B cell (primary cell): ENCODE results near the gene CORO1C. TPM values are rescaled to one million over a fixed set of nuclear protein-coding genes. Genes with fewer than 3 reads are reported as not detected.

Experiments
- ATAC-seq: fragments of 200-7000 bp; cut with Tn5 transposase; one replicate; pipeline ENCODE4 v1.10.0; 2021; ENCODE audit warnings: low read depth, mild to moderate bottlenecking, moderate number of reproducible peaks, moderate library complexity
- CTCF ChIA-PET: fragments of 350-600 bp; sonication (Branson Sonifier 250); formaldehyde crosslinking; loops from one replicate; lab custom pipeline; 2021; ENCODE audit warnings: antibody characterized with exemption, inconsistent platforms; lab: Charles Lee
- POLR2A ChIA-PET: fragments of 350-600 bp; sonication (Branson Sonifier 250); formaldehyde crosslinking; loops from one replicate; lab custom pipeline; 2021; ENCODE audit warnings: antibody characterized with exemption; lab: Charles Lee
- DNase-seq: peaks from one replicate; pipeline ENCODE4 v3.0.0; 2013
- H2AFZ ChIP-seq: 2 replicates; pipeline ENCODE4 v1.6.1; 2012; ENCODE audit warnings: mild to moderate bottlenecking, low read depth, low read length; ENCODE audit not compliant: insufficient read depth, poor library complexity, severe bottlenecking
- H3K27ac ChIP-seq, 2 donors: 1 replicate in 1 of 2; 2 replicates in 1 of 2; pipeline ENCODE4 v1.5.1; 2012 to 2013; ENCODE audit warnings: low read length in 2 of 2, mild to moderate bottlenecking in 2 of 2, moderate library complexity in 1 of 2
- H3K27me3 ChIP-seq, 4 experiments: fragments of 200-600 bp in 1 of 4; sonication (generic) in 1 of 4; replicated peaks in 1 of 4; 1 replicate in 2 of 4; 2 replicates in 2 of 4; pipeline versions ENCODE4 v1.6.1 to v1.7.0; 2013 to 2016; ENCODE audit warnings: low read length in 3 of 4, mild to moderate bottlenecking in 2 of 4, mixed read lengths in 1 of 4, moderate library complexity in 1 of 4; ENCODE audit not compliant: insufficient read depth in 4 of 4, control insufficient read depth in 3 of 4; ENCODE audit errors: control extremely low read depth in 1 of 4
- H3K36me3 ChIP-seq, 2 experiments: replicated peaks in 1 of 2; 1 replicate in 1 of 2; 2 replicates in 1 of 2; pipeline versions ENCODE4 v1.6.1 to v1.7.1; 2013; ENCODE audit warnings: low read length in 1 of 2; ENCODE audit not compliant: insufficient read depth in 2 of 2, control insufficient read depth in 1 of 2; ENCODE audit errors: control extremely low read depth in 1 of 2, extremely low read depth in 1 of 2
- H3K4me1 ChIP-seq, 2 donors: fragments of 200-600 bp in 1 of 2; sonication (generic) in 1 of 2; 1 replicate in 1 of 2; 2 replicates in 1 of 2; pipeline versions ENCODE4 v1.5.1 to v1.6.1; 2013 to 2017; ENCODE audit warnings: low read length in 2 of 2; ENCODE audit not compliant: control insufficient read depth in 2 of 2, insufficient read depth in 2 of 2
- H3K4me2 ChIP-seq: replicated peaks from 2 replicates; pipeline ENCODE3; 2012; ENCODE audit warnings: mild to moderate bottlenecking, low read depth, low read length; ENCODE audit not compliant: poor library complexity, severe bottlenecking
- H3K4me3 ChIP-seq, 5 experiments: fragments of 200-600 bp in 1 of 5; sonication (generic) in 1 of 5; 1 replicate in 3 of 5; 2 replicates in 2 of 5; pipeline versions ENCODE4 v1.5.1 to v1.7.0; 2011 to 2016; ENCODE audit warnings: low read length in 4 of 5, mild to moderate bottlenecking in 4 of 5, low read depth in 2 of 5, control low read depth in 1 of 5, moderate library complexity in 1 of 5; ENCODE audit not compliant: insufficient read depth in 1 of 5; ENCODE audit errors: control extremely low read depth in 1 of 5, extremely low read depth in 1 of 5
- H3K79me2 ChIP-seq: fragments of 200-600 bp; sonication (generic); one replicate; pipeline ENCODE4 v1.6.0; 2016; ENCODE audit warnings: low read length; ENCODE audit not compliant: control insufficient read depth, insufficient read depth
- H3K9ac ChIP-seq: fragments of 200-600 bp; sonication (generic); 2 replicates; pipeline ENCODE4 v1.6.1; 2017; ENCODE audit warnings: mild to moderate bottlenecking, low read length, moderate library complexity
- H3K9me3 ChIP-seq, 3 donors: one replicate each; pipeline versions ENCODE4 v1.6.1 to v1.7.1; 2013; ENCODE audit warnings: low read length in 2 of 3; ENCODE audit not compliant: control insufficient read depth in 2 of 3, insufficient read depth in 1 of 3; ENCODE audit errors: control extremely low read depth in 1 of 3
- H4K20me1 ChIP-seq: 2 replicates; pipeline ENCODE4 v1.6.0; 2012; ENCODE audit warnings: mild to moderate bottlenecking, low read length; ENCODE audit not compliant: insufficient read depth, control insufficient read depth, poor library complexity, severe bottlenecking
- H3K27ac Mint-ChIP-seq: one replicate; pipeline ENCODE4 v1.8.0; 2021; ENCODE audit warnings: mixed read lengths
- H3K27me3 Mint-ChIP-seq: one replicate; pipeline ENCODE4 v1.8.0; 2021; ENCODE audit warnings: mixed read lengths
- H3K4me1 Mint-ChIP-seq: one replicate; pipeline ENCODE4 v1.8.0; 2021; ENCODE audit warnings: mixed read lengths
- H3K4me3 Mint-ChIP-seq: one replicate; pipeline ENCODE4 v1.8.0; 2021; ENCODE audit warnings: mixed read lengths
- H3K9me3 Mint-ChIP-seq: one replicate; pipeline ENCODE4 v1.8.0; 2022; ENCODE audit warnings: mixed read lengths; ENCODE audit not compliant: insufficient read depth
- EZH2 ChIP-seq: IDR thresholded peaks from 2 replicates; pipeline ENCODE4 v1.6.1; 2012; ENCODE audit warnings: borderline replicate concordance, low read depth, mild to moderate bottlenecking, moderate library complexity, low read length; ENCODE audit not compliant: insufficient read depth, poor library complexity, severe bottlenecking
- WGBS: methylation state at CpG from one replicate; pipeline ENCODE4 v1.1.5; 2013; ENCODE audit warnings: missing lambda C conversion rate; ENCODE audit not compliant: insufficient coverage; 5-methylcytosine and 5-hydroxymethylcytosine counted together
- intact Hi-C: fragments of 100-400 bp; cut with micrococcal nuclease; formaldehyde crosslinking; loops from one replicate; pipeline ENCODE4 v1.10.0; 2022
- polyA plus RNA-seq: library from polyadenylated mRNA; depleted of rRNA; stranded (reverse); fragments of >200 nt; gene quantifications from 2 replicates; pipeline ENCODE4 v1.2.3, GENCODE V29; 2012
- total RNA-seq, 2 donors: library from RNA; stranded (reverse); fragments of 120-200 nt in 1 of 2; gene quantifications; 1 replicate in 1 of 2; 2 replicates in 1 of 2; pipeline versions ENCODE4 v1.2.3 to v1.2.4, GENCODE V29; 2013 to 2022
- TF ChIP-seq, protein P1 (sequence below): fragments of 200-600 bp; IDR thresholded peaks from one replicate; pipeline ENCODE4 v1.8.0; 2022; ENCODE audit warnings: antibody characterized with exemption, mild to moderate bottlenecking

CORO1C gene
- total and polyA plus RNA-seq, 2 donors (not counting 1 experiment from before 2014, with no cell fraction given): 19.2 to 68.0 TPM

DNA sequence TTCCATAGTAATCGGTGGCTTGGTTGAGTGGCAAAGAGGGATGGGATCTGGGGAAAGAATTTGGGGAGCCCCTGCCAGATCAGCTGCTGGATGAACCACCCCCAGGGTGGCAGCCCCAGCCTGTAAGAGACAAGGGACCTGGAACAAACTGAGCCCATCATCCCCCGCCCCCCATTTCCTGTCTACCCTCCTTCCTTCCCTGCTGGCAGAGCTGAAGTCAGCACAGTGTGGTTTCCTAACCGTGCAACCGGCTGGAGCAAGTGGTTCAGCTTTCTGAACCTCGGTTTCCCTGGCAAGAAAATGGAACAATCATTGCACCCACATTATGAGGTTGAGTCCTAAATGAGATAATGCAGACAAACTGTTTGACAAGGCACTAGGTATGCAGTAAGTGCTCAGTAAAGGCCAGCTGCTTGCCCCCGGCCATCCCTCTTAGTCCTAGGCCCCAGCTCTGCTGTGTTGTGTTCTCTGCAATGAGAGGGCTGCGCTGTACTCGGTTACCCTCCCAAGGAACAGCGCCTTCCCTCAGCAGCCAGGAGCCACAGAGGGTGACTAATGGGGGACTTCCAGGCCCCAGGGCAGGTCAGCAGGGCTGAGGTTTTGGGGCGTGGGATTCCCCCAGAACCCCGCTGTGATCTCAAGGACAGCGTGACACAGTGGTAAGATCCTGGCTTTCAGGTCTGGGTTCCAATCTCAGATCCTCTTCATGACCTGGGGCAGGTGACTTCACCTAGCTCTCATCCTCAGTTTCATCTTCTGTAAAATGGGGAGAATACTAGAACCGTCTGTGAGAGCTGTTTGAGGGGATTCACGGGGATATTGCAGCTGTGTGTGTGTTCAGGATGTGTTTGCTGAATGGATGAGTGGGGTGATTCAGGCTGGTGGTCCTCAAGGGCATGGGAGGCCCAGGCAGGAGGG is 114.1 kb downstream of the CORO1C start:
- H3K79me2 ChIP-seq: peaks cover 11% of the 10 kb centered on the region
- H3K27me3 ChIP-seq: no peaks in the 10 kb centered on the region
- ATAC-seq: peak; percentile 87
- H3K4me1 ChIP-seq: peaks cover 41 to 52% of the 10 kb centered on the region in 2 donors
- CTCF ChIA-PET: interaction anchor here (0.8 to 13.8 kb wide), 42 partner anchors 8 to 438 kb away, joined by 3 to 431 read pairs (median 4); partner anchors contain the start of genes ISCU, SART3, SELPLG and TMEM119
- Mint-ChIP-seq H3K27me3 (no peaks in the 10 kb centered on the region), H3K9me3 (peaks cover 3% of the 10 kb centered on the region), H3K27ac (peak overlapping the region; percentile 98), H3K4me1 (peaks cover 72% of the 10 kb centered on the region), H3K4me3 (peak overlapping the region; percentile 80)
- H3K9ac ChIP-seq: peak overlapping the region; percentile 18
- H3K9me3 ChIP-seq: peaks cover 0 to 23% (median 8%) of the 10 kb centered on the region in 3 donors
- TF ChIP-seq, protein P1, sequence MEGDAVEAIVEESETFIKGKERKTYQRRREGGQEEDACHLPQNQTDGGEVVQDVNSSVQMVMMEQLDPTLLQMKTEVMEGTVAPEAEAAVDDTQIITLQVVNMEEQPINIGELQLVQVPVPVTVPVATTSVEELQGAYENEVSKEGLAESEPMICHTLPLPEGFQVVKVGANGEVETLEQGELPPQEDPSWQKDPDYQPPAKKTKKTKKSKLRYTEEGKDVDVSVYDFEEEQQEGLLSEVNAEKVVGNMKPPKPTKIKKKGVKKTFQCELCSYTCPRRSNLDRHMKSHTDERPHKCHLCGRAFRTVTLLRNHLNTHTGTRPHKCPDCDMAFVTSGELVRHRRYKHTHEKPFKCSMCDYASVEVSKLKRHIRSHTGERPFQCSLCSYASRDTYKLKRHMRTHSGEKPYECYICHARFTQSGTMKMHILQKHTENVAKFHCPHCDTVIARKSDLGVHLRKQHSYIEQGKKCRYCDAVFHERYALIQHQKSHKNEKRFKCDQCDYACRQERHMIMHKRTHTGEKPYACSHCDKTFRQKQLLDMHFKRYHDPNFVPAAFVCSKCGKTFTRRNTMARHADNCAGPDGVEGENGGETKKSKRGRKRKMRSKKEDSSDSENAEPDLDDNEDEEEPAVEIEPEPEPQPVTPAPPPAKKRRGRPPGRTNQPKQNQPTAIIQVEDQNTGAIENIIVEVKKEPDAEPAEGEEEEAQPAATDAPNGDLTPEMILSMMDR: no peak
- TF ChIP-seq EZH2: no peak
- no peaks in the 10 kb centered on the region for H3K36me3 ChIP-seq
- H3K4me2 ChIP-seq: peak overlapping the region; percentile 52
- H3K4me3 ChIP-seq: no peak overlapping the region
- peak; percentile 92 for DNase-seq
- WGBS: 36% methylated on average over 10 of the region's 14 CpGs
- H2AFZ ChIP-seq: no peak overlapping the region
- H3K27ac ChIP-seq: peak overlapping the region; percentile 80 to 93
- POLR2A ChIA-PET: interaction anchor here (0.6 to 8.6 kb wide), 10 partner anchors 18 to 233 kb away, joined by 5 to 133 read pairs (median 8); partner anchors contain the start of genes ISCU, SART3 and SELPLG
- intact Hi-C loops: loop anchor here (1.0 to 5.0 kb wide), 4 partner anchors 16 to 335 kb away; partner anchors contain the start of genes CORO1C and SELPLG
- H4K20me1 ChIP-seq: no peaks in the 10 kb centered on the region
